ENCODE results near the gene CFAP206. TPM values are rescaled to one million over a fixed set of nuclear protein-coding genes. Genes with fewer than 3 reads are reported as not detected.

The CFAP206 gene
- total RNA-seq, 1 donor from 2014 or later: not detected

DNA sequence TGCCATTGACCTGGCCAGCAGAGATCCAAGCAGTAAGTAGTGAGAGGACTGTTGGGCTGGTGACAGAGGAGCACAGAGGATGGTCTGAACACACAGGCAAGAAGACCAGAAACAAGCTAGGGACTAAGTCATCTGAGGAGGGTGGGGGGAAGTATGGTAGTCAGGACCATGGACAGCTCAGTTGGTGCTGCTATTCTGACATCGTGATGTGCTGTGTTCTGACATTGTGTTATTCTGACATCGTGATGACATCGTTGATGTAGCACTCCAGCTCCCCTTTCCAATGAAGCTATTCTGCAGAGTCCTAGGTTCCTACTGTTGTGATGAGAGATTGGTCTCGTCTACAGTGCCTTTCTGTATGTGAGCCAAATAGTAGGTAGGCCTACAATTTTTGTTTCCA, 28.7 kb downstream of the CFAP206 start:
- intact Hi-C loops (cut with DNase I): no loop called here

DNA sequence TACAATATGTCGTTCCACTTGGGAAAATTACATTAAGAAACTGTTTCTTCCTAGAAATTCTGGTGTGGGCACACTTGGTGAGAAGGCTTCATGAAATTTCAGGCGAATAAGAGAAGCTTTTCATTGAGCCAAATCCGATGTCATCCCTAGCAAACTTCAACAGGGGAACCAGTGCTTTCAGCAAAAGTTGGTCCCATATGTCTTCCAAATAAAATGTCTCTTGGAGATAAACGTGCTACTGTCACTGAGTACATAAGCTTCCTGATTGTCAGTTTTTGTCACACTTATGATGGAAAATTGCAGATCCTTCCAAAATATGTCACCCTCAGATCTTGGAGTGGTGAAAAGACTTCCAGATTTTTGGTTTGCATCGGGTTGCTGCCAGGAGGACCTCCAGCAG, 33.9 kb downstream of the CFAP206 start:
- Histone ChIP-seq H3K36me3 (no peaks in the 10 kb centered on the region), H3K27ac (no peak overlapping the region), H3K9me3 (no peaks in the 10 kb centered on the region), H3K27me3 (no peaks in the 10 kb centered on the region), H3K4me3 (no peak overlapping the region), H3K4me1 (no peaks in the 10 kb centered on the region)
- no peak for TF ChIP-seq POLR2AphosphoS5 (IDR thresholded peaks at IDR 0.05; ENCODE audit: insufficient read depth in 1 of 2, low read depth in 1 of 2)
- TF ChIP-seq, protein P1, sequence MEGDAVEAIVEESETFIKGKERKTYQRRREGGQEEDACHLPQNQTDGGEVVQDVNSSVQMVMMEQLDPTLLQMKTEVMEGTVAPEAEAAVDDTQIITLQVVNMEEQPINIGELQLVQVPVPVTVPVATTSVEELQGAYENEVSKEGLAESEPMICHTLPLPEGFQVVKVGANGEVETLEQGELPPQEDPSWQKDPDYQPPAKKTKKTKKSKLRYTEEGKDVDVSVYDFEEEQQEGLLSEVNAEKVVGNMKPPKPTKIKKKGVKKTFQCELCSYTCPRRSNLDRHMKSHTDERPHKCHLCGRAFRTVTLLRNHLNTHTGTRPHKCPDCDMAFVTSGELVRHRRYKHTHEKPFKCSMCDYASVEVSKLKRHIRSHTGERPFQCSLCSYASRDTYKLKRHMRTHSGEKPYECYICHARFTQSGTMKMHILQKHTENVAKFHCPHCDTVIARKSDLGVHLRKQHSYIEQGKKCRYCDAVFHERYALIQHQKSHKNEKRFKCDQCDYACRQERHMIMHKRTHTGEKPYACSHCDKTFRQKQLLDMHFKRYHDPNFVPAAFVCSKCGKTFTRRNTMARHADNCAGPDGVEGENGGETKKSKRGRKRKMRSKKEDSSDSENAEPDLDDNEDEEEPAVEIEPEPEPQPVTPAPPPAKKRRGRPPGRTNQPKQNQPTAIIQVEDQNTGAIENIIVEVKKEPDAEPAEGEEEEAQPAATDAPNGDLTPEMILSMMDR (IDR thresholded peaks at IDR 0.05): no peak
- no peak for TF ChIP-seq POLR2A (IDR thresholded peaks at IDR 0.05)
- DNase-seq (ENCODE audit: extremely low spot score in 2 of 2): no peak
- intact Hi-C loops (cut with DNase I): no loop called here

More for the DNA sequence above, 28.7 kb downstream of the CFAP206 start:
- H3K27me3 ChIP-seq: no peaks in the 10 kb centered on the region
- no peak overlapping the region for H3K4me3 ChIP-seq
- no peak overlapping the region for H3K27ac ChIP-seq
- H3K36me3 ChIP-seq: no peaks in the 10 kb centered on the region
- no peak for TF ChIP-seq POLR2A (IDR thresholded peaks at IDR 0.05)
- TF ChIP-seq, protein P1 (IDR thresholded peaks at IDR 0.05): no peak
- TF ChIP-seq POLR2AphosphoS5 (IDR thresholded peaks at IDR 0.05; ENCODE audit: insufficient read depth in 1 of 2, low read depth in 1 of 2): no peak
- H3K4me1 ChIP-seq: no peaks in the 10 kb centered on the region
- H3K9me3 ChIP-seq: no peaks in the 10 kb centered on the region
- DNase-seq (ENCODE audit: extremely low spot score in 2 of 2): no peak

DNA sequence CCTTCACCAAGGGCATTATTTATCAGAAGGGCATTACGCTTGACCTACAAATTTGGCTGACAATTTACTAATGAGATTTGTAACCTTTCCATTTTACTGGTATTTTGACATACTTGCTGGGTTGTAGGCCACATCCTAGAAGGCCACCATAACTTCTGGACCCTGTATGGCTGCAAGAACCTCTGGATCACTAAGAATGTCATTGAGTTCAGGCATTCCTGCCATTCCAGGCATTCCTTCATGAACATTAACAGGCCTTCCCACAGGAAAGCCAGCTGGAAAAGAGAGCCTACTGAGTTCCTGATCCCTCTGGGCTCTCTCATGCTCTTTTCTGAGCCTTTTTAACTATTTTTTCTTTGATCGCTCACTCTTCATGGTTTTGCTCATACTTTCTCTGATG, 36.6 kb downstream of the CFAP206 start:
- intact Hi-C loops (cut with DNase I): no loop called here
- Histone ChIP-seq H3K9me3 (no peaks in the 10 kb centered on the region), H3K36me3 (no peaks in the 10 kb centered on the region), H3K27ac (no peak overlapping the region), H3K4me1 (no peaks in the 10 kb centered on the region), H3K27me3 (no peaks in the 10 kb centered on the region), H3K4me3 (no peak overlapping the region)
- TF ChIP-seq, protein P1 (IDR thresholded peaks at IDR 0.05): no peak
- TF ChIP-seq POLR2AphosphoS5 (IDR thresholded peaks at IDR 0.05; ENCODE audit: insufficient read depth in 1 of 2, low read depth in 1 of 2) (no peak), POLR2A (IDR thresholded peaks at IDR 0.05) (no peak)
- no peak for DNase-seq (ENCODE audit: extremely low spot score in 2 of 2)

DNA sequence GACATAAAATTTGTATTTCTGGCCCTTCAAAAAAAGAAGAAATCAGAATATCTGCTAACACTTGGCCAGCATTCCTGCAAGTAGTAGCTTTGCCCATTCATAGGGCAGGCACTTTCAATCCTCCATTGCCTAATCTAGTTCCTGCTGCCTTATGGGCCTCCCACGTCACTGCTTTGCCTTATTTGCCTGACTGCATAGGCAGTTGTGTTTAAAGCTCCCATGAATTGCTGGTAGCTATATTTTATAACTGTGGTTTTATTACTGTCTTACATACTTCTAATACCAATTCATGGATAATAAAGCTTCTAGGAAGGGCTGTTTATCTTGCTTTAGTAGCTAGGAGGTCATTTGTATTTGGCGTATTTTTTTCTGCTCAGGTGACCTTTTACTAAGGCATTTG, 57.3 kb downstream of the CFAP206 start:
- H3K36me3 ChIP-seq: no peaks in the 10 kb centered on the region
- H3K27me3 ChIP-seq: no peaks in the 10 kb centered on the region
- no peaks in the 10 kb centered on the region for H3K4me1 ChIP-seq
- H3K4me3 ChIP-seq: no peak overlapping the region
- no peak overlapping the region for H3K27ac ChIP-seq
- H3K9me3 ChIP-seq: no peaks in the 10 kb centered on the region
- intact Hi-C loops (cut with DNase I): no loop called here
- no peak for TF ChIP-seq POLR2A (IDR thresholded peaks at IDR 0.05)
- TF ChIP-seq, protein P1 (IDR thresholded peaks at IDR 0.05): no peak
- no peak for TF ChIP-seq POLR2AphosphoS5 (IDR thresholded peaks at IDR 0.05; ENCODE audit: insufficient read depth in 1 of 2, low read depth in 1 of 2)
- DNase-seq (ENCODE audit: extremely low spot score in 2 of 2): no peak

DNA sequence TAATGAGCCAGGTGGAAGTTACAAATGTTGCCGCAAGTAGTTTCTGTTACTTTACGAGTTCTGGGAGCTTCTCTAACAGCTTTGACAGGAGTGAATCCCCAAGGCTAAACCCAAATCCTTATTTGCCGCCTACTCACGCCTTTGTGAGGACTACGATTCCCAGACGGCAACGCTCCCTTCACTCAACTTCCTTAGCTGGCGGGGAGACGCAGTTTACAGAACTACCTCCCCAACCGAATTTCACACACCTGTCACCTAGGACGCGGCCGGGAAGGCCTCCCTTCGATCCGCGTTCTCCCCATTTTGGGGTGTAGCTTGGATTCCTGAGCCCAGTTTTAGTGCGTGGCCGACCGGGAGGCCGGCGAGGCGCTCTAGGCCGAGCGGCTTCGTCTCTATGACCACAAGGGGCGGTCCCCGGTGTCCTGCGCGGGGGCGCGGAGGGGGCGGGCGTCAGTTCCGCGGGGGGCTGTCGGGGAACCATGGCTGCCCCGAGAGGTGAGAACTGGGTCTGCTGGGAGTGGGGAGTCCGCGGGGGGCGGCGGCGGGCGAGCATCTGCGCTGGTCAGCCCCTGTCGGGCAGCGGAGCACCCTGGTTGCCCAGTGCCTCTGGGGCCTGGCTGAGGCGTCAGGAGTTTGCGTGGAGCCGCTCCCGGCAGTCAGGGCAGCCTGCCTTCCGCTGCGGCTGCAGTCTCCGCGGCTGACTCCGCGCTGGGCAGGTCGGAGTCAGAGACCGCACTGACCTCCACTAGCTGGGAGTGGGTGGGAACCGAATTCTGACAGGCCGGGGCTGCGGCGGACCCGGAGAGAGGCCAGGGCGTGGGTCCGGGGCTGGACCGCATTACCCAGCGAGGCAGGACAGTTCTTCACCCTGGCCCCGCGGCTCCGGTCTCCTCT, 65.0 kb downstream of the CFAP206 start, which contains the start of gene SLC35A1:
Gene SLC35A1, plus strand, starts transcription at position 450 of the 894 bp plus-strand sequence. Its CDS starts 30 bp downstream, at position 480.
- intact Hi-C loops (cut with DNase I): no loop called here

More for the DNA sequence above, 65.0 kb downstream of the CFAP206 start, which contains the start of gene SLC35A1:
- peak within 1 kb of the TSS; percentile 88 to 92 for H3K4me3 ChIP-seq
- peaks cover 13% of the 10 kb centered on the region for H3K4me1 ChIP-seq
- peak within 1 kb of the TSS; percentile 92 for H3K27ac ChIP-seq
- TF ChIP-seq POLR2A (IDR thresholded peaks at IDR 0.05) (peak in 1 of 2 donors; percentile 55), POLR2AphosphoS5 (IDR thresholded peaks at IDR 0.05; ENCODE audit: insufficient read depth in 1 of 2, low read depth in 1 of 2) (peak; percentile 89 to 94)
- TF ChIP-seq, protein P1 (IDR thresholded peaks at IDR 0.05): peak in 2 of 3 experiments; percentile 23
- no peaks in the 10 kb centered on the region for H3K36me3 ChIP-seq
- no peaks in the 10 kb centered on the region for H3K27me3 ChIP-seq
- DNase-seq (ENCODE audit: extremely low spot score in 2 of 2): peak in 1 of 2 donors; percentile 92
- H3K9me3 ChIP-seq: no peaks in the 10 kb centered on the region

Measured in vagina (tissue), 2 donors.